Inferior parietal cortex (tissue), 1 donor: ENCODE measurements around the gene ZFAND6.

Source experiments
- DNase-seq: peaks from one replicate; pipeline ENCODE4 v3.0.0-alpha.2; 2016; ENCODE audit errors: extremely low spot score

The ZFAND6 gene

GRCh38 chr15:80052597-80053304 is 6.7 kb upstream of the ZFAND6 start:
- DNase-seq: no peak

GRCh38 chr15:80055933-80056332 is 3.5 kb upstream of the ZFAND6 start:
- DNase-seq: no peak

DNA sequence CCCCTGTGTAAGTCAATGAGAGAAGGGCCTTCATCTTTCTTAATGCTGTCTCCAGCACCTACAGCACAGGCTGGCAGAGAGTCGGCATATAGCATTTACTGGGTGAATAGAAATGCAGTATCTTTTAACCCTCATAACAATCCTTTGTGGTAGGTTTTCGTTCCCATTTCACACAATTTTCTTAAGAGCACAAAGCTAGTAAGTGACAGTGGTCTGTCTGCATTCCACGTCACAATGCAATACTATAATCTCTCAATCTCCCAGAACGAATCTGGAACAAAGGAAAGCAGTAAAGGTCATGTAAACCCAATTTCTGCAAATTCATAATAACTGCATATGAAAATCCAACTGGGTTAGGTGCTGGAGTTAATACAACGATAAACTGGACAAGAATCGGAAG is 1.4 kb upstream of the ZFAND6 start:
- no peak for DNase-seq

DNA sequence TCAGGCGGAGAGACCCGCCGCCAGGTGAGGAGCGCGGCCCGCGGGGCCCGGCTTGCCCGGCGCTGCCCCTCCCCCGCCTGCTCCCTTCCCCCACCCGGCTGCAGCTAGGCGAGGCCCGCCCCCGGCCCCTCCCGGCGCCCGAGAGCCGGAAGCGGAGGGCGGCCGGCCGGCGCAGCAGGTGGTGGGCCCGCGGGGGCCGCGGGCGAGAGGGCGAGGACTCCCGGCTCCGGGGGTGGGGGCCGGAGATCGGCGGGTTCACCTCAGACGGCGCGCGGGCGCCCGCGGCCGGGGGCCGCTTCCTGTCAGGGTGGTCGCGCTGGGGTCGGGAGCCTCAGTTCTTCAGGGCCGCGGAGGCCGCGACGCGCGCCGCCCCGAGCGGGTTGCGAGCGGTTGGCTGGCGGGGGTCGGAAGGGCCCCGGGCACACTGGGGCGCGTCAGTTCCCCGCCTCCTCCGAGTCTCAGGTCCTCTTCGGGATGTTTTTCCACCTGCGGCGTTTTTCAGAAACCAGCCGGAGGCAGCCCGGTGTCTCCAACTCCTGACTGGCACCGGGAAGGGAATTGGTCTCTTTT is 395 bp downstream of the ZFAND6 start:
- no peak for DNase-seq

- no peak for DNase-seq
Measured at GRCh38 chr15:80060356-80061006, 1.0 kb downstream of the ZFAND6 start.

DNA sequence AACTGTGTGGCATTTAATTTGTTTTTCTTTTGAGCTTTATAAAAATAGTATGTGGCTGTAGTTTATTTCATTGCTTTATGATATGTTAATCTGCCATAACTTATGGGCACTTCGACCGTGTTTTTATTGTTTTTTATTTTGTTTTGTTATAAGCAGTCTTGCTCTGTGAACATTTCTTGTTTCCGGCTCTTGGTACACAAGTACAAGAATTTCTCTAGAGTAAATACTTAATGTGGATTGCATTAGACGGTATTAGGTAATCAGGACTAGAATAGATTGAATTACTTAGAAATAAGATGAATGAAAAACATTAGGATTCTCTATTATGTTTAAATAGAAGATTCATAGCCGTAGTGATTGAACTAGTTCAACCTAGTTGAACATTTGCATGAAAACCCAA is 2.1 kb downstream of the ZFAND6 start:
- no peak for DNase-seq

- DNase-seq: no peak
Measured at GRCh38 chr15:80066912-80067311, 7.4 kb downstream of the ZFAND6 start.

GRCh38 chr15:80068578-80068977 is 9.1 kb downstream of the ZFAND6 start:
- no peak for DNase-seq

DNA sequence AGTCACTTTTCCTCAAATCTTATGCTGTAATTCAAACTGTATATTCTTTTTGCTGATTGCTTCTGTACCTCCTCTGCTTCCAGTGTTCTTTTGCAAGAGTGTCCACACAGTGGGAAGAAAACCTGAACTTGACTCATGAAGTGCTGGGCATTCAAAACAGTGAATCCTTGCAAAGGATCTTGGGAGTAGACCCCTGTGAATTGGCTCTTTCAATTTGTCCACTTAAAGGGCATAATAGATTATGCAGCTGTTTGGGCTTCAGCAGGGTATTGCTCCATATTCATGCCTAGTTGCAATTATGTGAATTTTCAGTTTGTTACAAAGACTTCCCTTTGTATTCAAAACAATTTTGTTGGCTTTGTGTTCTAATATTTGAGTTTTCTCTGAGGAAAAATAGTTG is 11.4 kb downstream of the ZFAND6 start:
- no peak for DNase-seq

- DNase-seq: no peak
Measured at GRCh38 chr15:80071652-80072051, 12.2 kb downstream of the ZFAND6 start.

DNA sequence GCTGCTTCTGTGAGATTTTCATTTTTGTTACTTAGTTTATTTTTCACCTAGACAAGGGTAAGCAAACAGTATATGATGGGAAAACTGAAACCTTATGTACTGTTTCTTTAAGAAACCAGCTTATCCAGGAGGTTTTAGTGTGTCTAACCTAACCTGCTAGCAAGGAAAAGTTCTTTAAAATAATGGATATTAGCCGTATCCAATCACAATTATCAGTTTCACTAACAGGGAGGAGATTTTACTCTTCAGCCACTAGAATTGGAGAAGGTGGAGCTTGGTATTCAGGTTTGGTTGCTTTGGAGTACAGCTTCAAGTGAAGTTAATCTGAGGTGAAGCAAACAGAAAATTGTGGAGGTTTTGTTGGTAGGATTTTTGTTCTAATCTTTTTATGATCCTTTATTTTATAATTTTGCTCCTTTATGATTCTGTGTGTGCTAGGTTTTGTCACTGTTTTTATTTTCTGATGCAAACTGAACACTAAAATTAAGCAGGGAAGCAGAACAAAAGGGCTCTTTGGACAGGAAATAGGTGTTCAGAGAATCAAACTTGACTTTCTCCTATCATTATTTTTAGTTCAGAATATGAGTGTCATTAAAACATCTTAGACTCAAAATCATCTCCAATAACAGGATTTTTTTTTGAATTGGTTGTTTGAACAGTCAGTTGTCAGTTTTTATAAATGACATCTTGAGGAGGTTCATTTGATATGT is 13.0 kb downstream of the ZFAND6 start:
- DNase-seq: peak; percentile 84

GRCh38 chr15:80073197-80073596 is 13.7 kb downstream of the ZFAND6 start:
- no peak for DNase-seq

DNA sequence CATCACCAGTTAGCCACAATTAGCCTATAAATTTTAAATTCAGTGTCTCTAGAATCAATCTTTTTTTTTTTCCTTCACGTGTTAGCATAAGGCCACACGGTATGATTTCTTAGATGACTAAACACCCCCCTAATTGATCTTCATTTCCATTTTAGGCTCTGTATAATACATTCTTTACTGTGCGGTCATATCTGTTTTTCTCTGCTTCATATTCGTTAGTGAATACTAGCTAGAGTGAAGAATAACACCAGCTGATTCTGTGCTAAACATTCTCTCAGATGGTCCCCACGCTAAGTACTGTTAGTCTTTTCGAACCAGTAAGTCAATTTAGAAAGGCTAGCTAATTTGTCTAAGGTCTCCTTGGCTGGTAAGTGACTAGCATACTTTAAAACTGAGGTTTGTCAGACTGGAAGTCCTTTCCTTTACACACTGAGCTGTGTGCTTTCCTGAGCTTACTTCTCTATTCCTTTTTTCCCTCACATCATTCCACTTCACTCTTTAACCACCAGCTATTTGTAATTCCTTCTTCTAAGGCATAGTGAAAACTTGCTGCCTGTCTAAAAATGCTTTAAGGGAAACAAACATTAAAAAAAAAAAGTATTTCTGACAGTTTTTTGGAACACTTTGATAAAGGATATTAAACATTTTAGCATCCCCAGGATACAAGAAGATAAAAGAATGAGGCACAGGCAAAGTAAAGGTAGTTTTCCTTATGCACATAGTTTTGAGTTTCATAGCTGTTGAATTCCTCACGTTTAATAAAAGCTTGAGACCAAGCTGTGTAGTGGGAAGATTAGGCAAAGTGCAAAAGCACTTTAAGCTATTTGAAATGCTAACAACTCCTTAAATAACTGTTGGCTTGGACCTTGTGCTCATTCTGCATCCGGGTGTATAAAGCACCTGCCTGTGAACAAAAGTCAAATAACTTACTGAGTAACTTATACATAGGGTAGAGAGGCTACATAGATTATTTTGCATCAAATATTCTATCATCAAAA is 17.1 kb downstream of the ZFAND6 start:
- no peak for DNase-seq

DNA sequence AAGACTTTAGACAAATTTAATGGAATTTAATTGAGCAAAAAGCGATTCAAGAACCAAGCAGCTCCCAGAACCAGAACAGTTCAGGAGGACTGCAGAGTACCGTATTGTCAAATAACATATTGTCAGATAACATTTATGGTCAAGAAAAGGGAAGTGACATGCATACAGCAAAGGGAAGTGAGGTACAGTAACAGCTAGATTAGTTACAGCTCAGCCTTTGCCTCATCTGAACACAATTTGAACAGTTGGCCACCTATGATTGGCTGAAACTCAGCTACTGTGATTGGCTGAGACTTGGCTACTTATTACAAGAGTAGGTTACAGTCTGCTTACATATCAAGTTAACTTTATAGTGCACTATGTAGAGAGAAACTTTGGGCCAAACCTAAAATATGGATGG is 21.9 kb downstream of the ZFAND6 start:
- no peak for DNase-seq

GRCh38 chr15:80087104-80087503 is 27.6 kb downstream of the ZFAND6 start:
- no peak for DNase-seq

- DNase-seq: no peak
Measured at GRCh38 chr15:80090041-80090440, 30.6 kb downstream of the ZFAND6 start.

- no peak for DNase-seq
Measured at GRCh38 chr15:80090879-80091503, 31.5 kb downstream of the ZFAND6 start.

- no peak for DNase-seq
Measured at GRCh38 chr15:80093854-80094418, 34.5 kb downstream of the ZFAND6 start.

DNA sequence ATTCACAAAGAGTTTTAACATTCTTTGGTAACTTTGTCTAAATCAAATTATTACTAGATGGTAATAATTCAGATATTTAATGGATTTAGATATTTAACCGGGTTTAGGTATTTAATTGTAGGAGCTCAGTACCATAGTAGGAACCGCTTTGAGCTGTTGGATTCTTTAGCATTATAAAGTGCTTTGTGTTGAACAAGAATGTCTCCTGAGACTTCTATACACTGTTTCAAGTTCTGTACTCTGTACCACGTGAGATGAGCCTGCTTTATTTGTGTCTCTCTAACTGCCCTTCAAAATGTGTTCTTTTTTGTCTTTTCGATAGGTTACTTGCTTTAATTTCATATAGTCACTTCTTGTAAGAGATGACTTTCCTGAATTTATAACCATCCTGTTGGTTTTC is 36.0 kb downstream of the ZFAND6 start:
- no peak for DNase-seq

GRCh38 chr15:80095969-80096368 is 36.5 kb downstream of the ZFAND6 start:
- no peak for DNase-seq

GRCh38 chr15:80098341-80098740 is 38.9 kb downstream of the ZFAND6 start:
- DNase-seq: no peak
